Gastrocnemius medialis (tissue), 4 donors: ENCODE results near the gene GNG7. TPM values are rescaled to one million over a fixed set of nuclear protein-coding genes. Genes with fewer than 3 reads are reported as not detected.

Experiments used
- ATAC-seq, 2 donors: fragments of 150-250 bp; one replicate each; pipeline ENCODE4 v1.9.1; 2016
- DNase-seq, 2 donors: peaks; one replicate each; pipeline ENCODE4 v3.0.0-alpha.2; 2019
- H3K27ac ChIP-seq, 4 donors: fragments of 200-600 bp; sonication (generic); 1 replicate in 1 of 4; 2 replicates in 3 of 4; pipeline ENCODE4 v1.5.1; 2016 to 2018; ENCODE audit warnings: mild to moderate bottlenecking in 2 of 4, moderate library complexity in 1 of 4
- H3K27me3 ChIP-seq, 3 donors: fragments of 200-600 bp; sonication (generic) in 2 of 3; 1 replicate in 1 of 3; 2 replicates in 2 of 3; pipeline versions ENCODE4 v1.5.1 to v1.6.0; 2016 to 2019; ENCODE audit warnings: mild to moderate bottlenecking in 1 of 3, moderate library complexity in 1 of 3
- H3K36me3 ChIP-seq, 2 donors: fragments of 200-600 bp; sonication (generic) in 1 of 2; one replicate each; pipeline ENCODE4 v1.5.1; 2017 to 2018
- H3K4me1 ChIP-seq, 2 donors: fragments of 200-600 bp; sonication (generic) in 1 of 2; one replicate each; pipeline ENCODE4 v1.5.1; 2016 to 2017; ENCODE audit warnings: mild to moderate bottlenecking in 2 of 2
- H3K4me3 ChIP-seq, 4 donors: fragments of 200-600 bp; sonication (generic) in 3 of 4; 1 replicate in 1 of 4; 2 replicates in 3 of 4; pipeline ENCODE4 v1.5.1; 2016 to 2019; ENCODE audit warnings: mild to moderate bottlenecking in 2 of 4
- H3K9me3 ChIP-seq, 3 donors: fragments of 200-600 bp; sonication (generic) in 2 of 3; 1 replicate in 1 of 3; 2 replicates in 2 of 3; pipeline ENCODE4 v1.5.1; 2016 to 2019
- POLR2A ChIP-seq, 2 donors: fragments of 450-650 bp; IDR thresholded peaks; one replicate each; pipeline ENCODE4 v1.6.1; 2017; ENCODE audit warnings: antibody characterized with exemption in 2 of 2, mild to moderate bottlenecking in 2 of 2, moderate library complexity in 2 of 2
- in situ Hi-C, 4 donors: fragments of 200-750 bp; cut with MboI; loops; one replicate each; pipeline versions ENCODE4 v1.15.0 to v1.8.0; 2017; ENCODE audit warnings: low sequenced_read_pairs in 4 of 4
- intact Hi-C: fragments of 100-400 bp; cut with DNase I; formaldehyde crosslinking; loops from one replicate; pipeline ENCODE4 v1.15.1; 2023; ENCODE audit warnings: low total_unique reads
- total RNA-seq, 4 donors: library from RNA; depleted of rRNA; stranded (reverse); fragments of >200 nt; gene quantifications; one replicate each; pipeline versions ENCODE4 v1.1.0 to v1.2.3, GENCODE V29; 2016
- TF ChIP-seq, protein P1 (sequence below), 5 experiments: fragments of 450-650 bp in 3 of 5; fragments of 200-600 bp in 2 of 5; sonication (generic) in 2 of 5; IDR thresholded peaks in 4 of 5; conservative IDR thresholded peaks in 1 of 5; 1 replicate in 4 of 5; 2 replicates in 1 of 5; pipeline ENCODE4 v1.5.1; 2016 to 2019; ENCODE audit warnings: antibody characterized with exemption in 5 of 5, mild to moderate bottlenecking in 3 of 5, moderate library complexity in 3 of 5

Gene GNG7
- total RNA-seq, 4 donors from 2014 or later, result 0.46 to 1.1 (median 0.62) TPM

- no peak for TF ChIP-seq POLR2A (IDR thresholded peaks at IDR 0.05)
- TF ChIP-seq, protein P1, sequence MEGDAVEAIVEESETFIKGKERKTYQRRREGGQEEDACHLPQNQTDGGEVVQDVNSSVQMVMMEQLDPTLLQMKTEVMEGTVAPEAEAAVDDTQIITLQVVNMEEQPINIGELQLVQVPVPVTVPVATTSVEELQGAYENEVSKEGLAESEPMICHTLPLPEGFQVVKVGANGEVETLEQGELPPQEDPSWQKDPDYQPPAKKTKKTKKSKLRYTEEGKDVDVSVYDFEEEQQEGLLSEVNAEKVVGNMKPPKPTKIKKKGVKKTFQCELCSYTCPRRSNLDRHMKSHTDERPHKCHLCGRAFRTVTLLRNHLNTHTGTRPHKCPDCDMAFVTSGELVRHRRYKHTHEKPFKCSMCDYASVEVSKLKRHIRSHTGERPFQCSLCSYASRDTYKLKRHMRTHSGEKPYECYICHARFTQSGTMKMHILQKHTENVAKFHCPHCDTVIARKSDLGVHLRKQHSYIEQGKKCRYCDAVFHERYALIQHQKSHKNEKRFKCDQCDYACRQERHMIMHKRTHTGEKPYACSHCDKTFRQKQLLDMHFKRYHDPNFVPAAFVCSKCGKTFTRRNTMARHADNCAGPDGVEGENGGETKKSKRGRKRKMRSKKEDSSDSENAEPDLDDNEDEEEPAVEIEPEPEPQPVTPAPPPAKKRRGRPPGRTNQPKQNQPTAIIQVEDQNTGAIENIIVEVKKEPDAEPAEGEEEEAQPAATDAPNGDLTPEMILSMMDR (IDR thresholded peaks at IDR 0.05 in 4 of 5, conservative IDR thresholded peaks at IDR 0.05 in 1 of 5), result no peak
- Histone ChIP-seq H3K4me1 (peaks cover 10 to 18% of the 10 kb centered on the region in 2 donors), H3K4me3 (no peak overlapping the region), H3K36me3 (no peaks in the 10 kb centered on the region), H3K27ac (no peak overlapping the region), H3K9me3 (no peaks in the 10 kb centered on the region), H3K27me3 (no peaks in the 10 kb centered on the region)
- intact Hi-C loops, result no loop called here
- ATAC-seq (no peak), DNase-seq (no peak)
- in situ Hi-C loops, result no loop called here
These were observed 198.9 kb downstream of the GNG7 start for GRCh38 chr19:2503521-2504109.

- Histone ChIP-seq H3K4me3 (no peak overlapping the region), H3K4me1 (peaks cover 11 to 21% of the 10 kb centered on the region in 2 donors), H3K27me3 (no peaks in the 10 kb centered on the region), H3K36me3 (no peaks in the 10 kb centered on the region), H3K9me3 (no peaks in the 10 kb centered on the region), H3K27ac (peak overlapping the region; percentile 61 to 75 (median 62))
- DNase-seq (peak in 1 of 2 donors; percentile 53), ATAC-seq (peak; percentile 25 to 59)
- TF ChIP-seq POLR2A (IDR thresholded peaks at IDR 0.05), result no peak
- TF ChIP-seq, protein P1 (IDR thresholded peaks at IDR 0.05 in 4 of 5, conservative IDR thresholded peaks at IDR 0.05 in 1 of 5), result no peak
- in situ Hi-C loops, result no loop called here
- intact Hi-C loops, result no loop called here
These were observed 201.6 kb downstream of the GNG7 start for GRCh38 chr19:2500841-2501261.

GRCh38 chr19:2500156-2500555, 202.3 kb downstream of the GNG7 start:
- peaks cover 16 to 28% of the 10 kb centered on the region in 2 donors for H3K4me1 ChIP-seq
- ATAC-seq, result peak; percentile 22 to 48
- in situ Hi-C loops (no loop called here), intact Hi-C loops (no loop called here)
- H3K27me3 ChIP-seq, result no peaks in the 10 kb centered on the region
- DNase-seq, result peak; percentile 44 to 80
- peak overlapping the region in 1 of 4 donors; percentile 13 for H3K4me3 ChIP-seq
- H3K36me3 ChIP-seq, result no peaks in the 10 kb centered on the region
- TF ChIP-seq, protein P1 (IDR thresholded peaks at IDR 0.05 in 4 of 5, conservative IDR thresholded peaks at IDR 0.05 in 1 of 5), result no peak
- TF ChIP-seq POLR2A (IDR thresholded peaks at IDR 0.05), result no peak
- H3K9me3 ChIP-seq, result no peaks in the 10 kb centered on the region
- H3K27ac ChIP-seq, result peak overlapping the region; percentile 61 to 75 (median 62)

- DNase-seq, result no peak
These were observed 205.3 kb downstream of the GNG7 start for GRCh38 chr19:2497186-2497585.

More at GRCh38 chr19:2497186-2497585, 205.3 kb downstream of the GNG7 start:
- H3K4me3 ChIP-seq, result no peak overlapping the region
- no peaks in the 10 kb centered on the region for H3K27me3 ChIP-seq
- in situ Hi-C loops, result no loop called here
- no peaks in the 10 kb centered on the region for H3K9me3 ChIP-seq
- H3K36me3 ChIP-seq, result no peaks in the 10 kb centered on the region
- H3K27ac ChIP-seq, result peak overlapping the region in 1 of 4 donors; percentile 93
- intact Hi-C loops, result loop anchor here (5.0 kb wide), 1 partner anchor 45 kb away; no protein-coding TSS in a partner anchor
- peaks cover 19 to 37% of the 10 kb centered on the region in 2 donors for H3K4me1 ChIP-seq
- TF ChIP-seq, protein P1 (IDR thresholded peaks at IDR 0.05 in 4 of 5, conservative IDR thresholded peaks at IDR 0.05 in 1 of 5), result no peak
- no peak for TF ChIP-seq POLR2A (IDR thresholded peaks at IDR 0.05)
- ATAC-seq, result no peak
